ENCODE results near the gene PKNOX2.

Gene PKNOX2

DNA sequence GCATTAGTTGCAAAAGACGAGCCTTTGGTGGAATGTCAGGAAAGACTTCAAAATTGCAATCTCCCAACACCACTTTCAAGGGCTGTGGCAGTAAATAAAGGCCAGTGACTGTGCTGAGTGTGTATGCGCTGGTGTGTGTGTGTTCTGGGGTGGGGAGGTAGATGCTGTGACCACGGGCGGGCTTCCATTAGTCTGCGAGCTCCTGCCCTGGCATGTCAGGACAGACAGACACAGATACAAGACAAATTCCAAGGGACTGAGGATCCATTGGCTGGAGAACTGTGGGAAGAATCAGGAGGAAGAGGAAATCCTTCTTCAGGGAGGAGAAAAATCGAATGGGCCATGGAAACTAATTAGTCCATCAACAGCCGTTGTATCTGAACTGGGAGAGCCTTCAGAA is 248.0 kb downstream of the PKNOX2 start:
- DNase-seq (ENCODE audit: low read depth) = no peak

DNA sequence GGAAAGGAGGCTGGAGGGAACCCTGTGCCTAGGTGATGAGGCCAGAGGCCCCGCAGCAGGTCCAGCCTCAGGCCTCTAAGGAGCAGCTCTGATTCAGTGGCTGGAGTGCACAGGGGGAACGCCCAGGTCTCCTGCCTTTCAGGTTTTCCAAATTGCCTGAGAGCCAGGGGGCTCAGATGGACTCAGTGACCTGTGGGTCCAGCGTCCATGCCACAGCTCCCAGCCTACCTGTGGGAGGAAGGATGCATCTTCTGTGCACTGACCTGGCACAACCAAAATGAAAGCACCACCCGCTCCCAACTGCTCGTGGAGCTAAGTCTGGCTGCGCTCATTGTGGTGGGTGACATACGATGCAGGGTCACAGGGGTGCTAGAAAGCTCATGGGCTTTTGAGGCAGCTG is 248.7 kb downstream of the PKNOX2 start:
- DNase-seq (ENCODE audit: low read depth) = no peak

DNA sequence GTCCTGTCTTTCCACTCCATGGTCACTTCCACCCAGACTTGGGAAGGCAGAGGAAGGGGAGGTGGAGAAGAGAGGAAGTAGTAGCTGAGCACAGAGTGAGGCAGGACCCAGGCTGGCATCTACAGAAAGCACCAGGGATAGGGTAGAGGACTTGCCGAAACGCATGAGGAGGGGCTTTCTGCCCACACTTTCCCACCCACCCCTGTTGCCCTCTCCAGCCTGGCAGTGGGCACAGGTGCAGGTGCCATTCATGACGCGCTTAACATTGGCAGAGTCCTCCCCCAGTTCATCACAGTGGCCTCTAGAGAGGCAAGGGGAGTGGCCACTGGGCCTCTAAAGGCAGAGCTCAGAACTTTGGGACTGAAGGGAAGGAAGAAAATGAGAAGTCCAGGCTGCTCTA is 249.6 kb downstream of the PKNOX2 start:
- no peak for DNase-seq (ENCODE audit: low read depth)

DNA sequence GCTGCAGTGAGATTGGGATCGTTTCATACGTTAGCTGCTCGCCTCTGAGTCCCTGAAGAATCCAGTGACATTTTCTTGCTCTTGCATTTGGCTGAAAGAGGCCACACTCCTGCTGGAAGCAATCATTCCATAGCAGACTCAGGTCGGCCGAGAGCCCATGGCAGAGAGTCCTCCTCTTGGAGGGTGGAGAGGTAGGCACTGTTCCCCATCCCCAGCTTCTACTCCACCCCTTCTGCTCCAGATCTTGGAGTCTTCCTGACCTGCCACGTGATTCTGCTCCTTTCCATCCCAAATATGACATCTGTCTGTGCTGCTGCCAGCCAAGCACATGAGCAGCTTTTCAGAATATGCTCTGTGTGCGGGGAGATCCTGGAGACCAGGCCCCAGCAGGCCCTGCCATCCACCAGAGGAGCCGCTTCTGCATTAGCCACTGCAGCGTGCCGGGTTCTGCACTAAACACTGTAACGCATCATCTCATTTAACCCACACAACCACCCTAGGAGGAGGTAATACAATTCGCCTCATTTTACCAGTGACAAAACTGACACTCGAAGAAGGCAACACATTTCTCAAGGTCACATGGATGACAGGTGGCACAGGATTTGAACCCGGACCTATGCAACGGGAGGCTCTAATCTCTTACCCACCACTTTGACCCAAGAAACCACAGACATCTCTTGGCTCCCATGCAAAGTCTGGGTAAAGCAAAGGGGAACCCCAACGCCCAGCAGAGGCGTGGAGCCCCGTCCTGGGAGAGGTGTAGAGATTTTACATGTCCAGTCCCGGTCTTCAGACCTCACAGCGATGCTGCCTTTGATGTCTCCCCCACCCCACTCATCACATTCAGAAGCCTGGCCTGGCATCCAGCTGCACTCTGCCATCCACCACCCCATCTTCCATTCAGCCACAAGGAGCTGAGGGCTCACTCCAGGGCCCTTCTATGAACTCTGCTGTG is 252.7 kb downstream of the PKNOX2 start:
- DNase-seq (ENCODE audit: low read depth) = no peak

DNA sequence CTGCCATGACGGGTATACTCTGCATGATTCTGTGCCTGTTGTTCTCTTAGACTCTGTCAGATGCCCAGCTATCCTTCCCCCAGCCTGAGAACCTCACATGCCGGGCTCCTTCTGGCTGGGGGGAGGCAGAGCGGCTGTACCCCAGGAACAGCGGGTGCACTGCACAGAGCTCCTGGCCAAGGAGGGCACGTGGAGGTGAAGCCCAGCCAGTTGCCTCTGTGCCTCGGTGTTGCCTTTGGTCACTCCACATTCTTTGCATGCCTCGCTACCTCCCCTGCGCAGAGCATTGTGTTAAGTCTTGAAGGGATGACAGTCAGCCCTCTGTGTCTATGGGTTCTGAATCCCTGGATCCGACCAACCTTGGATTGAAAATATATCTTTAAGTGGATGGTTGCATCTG is 253.8 kb downstream of the PKNOX2 start:
- DNase-seq (ENCODE audit: low read depth) = no peak

DNA sequence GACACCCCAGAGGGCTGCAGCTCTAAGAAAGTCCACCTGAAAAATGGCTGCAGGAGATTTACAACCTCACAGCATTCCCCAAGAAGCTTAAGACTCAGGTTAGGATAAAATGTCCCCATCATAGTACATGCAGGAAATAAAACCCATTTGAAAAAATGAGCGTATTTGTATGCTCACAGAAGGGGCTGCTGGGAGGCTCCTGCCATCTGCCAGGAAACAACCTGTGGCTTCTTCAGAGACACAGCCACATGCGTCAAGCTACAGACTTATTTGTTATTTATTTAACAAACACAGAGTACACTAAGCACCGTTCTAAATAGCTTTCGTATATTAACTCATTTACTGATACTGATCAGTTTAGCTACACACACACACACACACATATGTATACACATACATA is 258.1 kb downstream of the PKNOX2 start:
- DNase-seq (ENCODE audit: low read depth) = no peak

DNA sequence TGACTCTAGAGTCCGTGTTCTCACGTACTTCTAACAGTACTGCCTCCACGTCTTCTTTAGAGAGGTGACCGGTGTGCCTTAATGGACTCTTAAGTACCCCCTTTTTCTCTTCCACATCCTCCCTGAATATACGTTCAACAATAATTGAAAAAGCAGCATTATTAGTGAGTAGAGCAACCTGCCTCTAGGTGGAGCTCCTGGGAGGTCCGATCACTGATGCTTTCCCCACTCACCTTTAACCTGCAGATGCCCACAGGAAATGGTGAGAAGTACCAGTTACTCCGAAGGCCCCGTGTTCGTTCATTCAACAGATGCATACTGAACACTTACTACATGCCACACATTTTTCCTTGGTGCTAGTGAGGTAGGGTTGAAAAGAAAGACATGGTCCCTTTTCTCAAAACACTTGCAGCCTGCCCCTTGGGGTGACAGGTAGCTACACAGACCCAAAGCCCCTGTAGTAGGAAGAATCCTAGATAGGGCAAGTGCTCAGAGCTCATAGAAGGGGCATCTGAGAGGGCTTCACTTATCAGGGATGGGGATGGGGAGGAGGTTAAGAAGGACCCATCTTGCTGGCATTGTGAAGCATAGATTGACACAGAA is 258.8 kb downstream of the PKNOX2 start:
- DNase-seq (ENCODE audit: low read depth) = no peak

DNA sequence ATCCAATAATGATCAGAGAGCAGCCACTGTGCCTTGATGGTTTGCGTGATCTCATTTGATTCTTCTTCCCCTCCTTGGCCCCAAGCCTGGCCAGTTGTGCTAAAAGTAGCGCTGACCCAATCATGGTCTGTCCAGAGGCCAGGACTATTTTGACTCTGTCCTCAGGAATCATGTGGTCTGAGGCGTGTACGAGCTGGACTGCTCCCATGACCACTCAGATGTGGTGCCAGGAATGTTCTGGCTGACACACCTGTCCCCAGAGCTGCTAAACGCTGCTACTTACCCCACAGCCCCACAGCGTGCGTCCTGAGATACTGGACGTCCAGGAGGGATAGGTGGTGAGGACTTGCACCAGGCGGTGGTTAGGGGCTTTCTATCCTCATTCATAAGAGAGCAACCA is 261.1 kb downstream of the PKNOX2 start:
- DNase-seq (ENCODE audit: low read depth) = peak; percentile 25

DNA sequence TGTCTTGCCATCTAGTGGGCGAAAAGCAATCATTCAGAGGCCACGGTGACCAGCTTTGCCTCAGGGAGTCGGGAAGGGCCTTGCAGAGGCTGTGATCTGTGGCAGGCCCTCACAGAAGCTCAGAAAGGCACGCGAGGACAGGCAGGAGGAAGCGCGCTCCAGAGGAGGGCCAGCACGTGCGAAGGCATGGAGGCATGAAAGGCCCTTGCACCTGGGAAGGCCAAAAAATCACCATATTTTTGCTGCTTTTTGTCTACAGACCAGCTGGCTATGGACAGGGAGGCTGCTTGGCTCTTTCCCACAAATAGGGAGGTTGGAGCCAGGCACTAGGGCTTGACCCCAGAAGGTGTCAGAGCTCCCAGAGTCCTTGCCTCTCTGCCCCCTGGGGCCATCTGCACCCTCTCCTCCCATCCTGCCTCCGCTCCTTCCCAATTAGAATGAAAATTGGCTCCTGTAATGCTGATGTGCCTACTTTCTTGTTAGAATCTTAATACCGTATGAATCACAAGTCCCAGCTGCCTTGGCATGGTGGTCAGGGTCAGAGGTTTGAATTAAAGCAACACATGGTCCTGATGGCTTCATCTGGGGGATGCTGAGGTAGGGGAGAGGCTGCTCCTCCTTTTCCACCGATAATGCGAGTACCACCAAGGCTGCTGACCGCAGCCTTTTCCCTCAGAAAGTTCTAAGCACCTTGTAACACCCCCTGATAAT is 262.4 kb downstream of the PKNOX2 start:
- DNase-seq (ENCODE audit: low read depth) = no peak

DNA sequence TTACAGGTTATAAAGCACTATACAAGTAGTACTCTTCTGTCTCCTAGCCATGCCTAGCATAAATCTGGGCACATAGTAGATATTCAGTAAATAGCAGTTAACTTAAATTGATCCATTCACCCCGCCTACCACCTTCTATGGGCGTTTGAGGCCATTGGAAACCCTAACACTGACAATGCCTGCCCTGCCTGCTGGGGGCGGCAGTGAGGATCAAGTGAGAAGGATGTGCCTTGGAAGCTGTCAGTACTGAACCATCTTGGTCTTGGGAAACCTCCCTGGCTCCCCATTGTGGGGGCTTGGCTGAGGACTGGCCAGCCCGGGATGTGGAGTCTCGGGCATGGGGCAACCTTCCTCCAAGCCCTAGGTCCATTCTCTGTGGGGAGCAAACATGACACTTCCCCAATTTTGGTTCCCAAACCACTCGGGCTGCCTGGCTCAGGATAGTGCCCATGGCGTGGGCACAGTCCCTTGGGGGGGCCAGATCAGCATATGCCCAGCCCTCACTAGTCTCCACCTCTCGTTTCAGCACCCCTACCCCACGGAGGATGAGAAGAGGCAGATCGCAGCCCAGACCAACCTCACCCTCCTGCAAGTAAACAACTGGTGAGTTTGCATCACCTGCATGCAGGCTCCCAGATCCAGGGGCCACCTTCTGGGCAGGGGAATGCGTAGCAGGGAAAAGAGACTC is 264.1 kb downstream of the PKNOX2 start:
- no peak for DNase-seq (ENCODE audit: low read depth)

DNA sequence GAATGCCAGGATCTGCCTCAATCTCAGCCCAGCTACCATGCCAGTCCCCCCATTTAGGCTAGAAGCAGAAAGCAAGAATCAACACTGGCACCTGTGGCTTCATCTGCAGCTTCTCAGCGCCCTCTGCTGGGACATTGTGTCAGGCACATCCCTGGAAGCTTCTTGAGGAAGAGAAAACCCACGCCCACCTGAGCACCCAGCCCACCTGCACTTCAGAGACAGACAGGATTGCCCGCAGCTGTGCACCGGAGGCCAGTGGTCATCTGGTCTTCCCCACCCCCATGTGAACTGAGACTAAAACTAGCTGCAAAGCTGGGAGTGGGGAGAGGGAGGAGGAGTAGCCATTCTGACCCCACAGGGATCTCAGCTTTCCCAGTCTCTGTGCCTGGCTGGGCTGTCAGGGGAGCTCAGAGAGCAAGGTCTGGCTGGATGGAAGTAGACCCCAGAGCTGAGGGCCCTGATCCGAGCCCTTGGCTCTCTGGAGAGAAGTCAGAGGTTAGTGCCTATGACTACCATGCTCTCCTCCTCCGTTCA is 264.7 kb downstream of the PKNOX2 start:
- DNase-seq (ENCODE audit: low read depth) = peak; percentile 26

DNA sequence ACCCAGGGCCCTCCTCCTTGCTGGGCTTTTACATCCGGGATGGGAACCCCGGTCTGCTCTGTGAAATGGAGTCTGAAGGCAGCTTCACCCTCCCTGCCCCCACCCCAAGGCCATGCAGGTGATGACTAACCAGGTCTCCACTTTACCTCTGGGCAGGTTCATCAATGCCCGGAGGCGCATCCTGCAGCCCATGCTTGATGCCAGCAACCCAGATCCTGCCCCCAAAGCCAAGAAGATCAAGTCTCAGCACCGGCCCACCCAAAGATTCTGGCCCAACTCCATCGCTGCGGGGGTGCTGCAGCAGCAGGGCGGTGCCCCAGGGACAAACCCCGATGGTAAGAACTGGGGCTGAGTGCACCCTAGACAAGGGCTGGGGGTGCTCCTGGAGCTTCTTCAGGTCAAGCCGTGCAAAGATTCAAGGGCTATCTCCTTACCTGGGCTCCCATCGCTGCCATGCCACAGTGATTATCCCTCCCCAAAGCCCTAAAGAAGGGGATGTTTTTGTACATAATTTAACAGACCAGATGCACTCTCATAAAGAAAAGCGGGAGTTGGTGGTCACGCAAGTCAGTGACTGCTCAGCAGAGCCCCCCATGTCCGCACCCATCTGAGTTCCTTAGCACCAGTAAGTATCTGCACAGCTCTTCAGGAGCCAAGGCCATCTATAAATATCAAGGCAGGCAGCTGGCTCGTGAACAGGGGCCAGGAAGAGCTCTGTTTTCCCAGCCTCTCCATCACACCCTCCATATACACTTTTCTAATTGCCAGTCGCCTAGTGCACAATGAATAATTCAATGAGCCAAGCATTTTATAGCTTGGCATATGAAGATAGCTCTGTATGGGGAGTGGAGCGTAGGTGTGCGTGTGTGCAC is 265.5 kb downstream of the PKNOX2 start:
- no peak for DNase-seq (ENCODE audit: low read depth)

DNA sequence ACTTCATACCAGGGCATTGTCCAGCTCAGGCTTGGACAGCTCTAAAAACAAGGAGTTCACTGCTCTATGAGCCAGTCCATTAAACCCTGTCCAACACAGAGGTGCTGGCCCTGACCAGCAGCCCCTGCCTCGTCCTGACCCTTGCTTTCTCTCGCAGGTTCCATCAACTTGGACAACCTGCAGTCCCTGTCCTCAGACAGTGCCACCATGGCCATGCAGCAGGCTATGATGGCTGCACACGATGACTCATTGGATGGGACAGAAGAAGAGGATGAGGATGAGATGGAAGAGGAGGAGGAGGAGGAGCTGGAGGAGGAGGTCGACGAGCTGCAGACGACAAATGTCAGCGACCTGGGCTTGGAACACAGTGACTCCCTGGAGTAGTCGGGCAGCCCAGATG is 266.5 kb downstream of the PKNOX2 start:
- no peak for DNase-seq (ENCODE audit: low read depth)

DNA sequence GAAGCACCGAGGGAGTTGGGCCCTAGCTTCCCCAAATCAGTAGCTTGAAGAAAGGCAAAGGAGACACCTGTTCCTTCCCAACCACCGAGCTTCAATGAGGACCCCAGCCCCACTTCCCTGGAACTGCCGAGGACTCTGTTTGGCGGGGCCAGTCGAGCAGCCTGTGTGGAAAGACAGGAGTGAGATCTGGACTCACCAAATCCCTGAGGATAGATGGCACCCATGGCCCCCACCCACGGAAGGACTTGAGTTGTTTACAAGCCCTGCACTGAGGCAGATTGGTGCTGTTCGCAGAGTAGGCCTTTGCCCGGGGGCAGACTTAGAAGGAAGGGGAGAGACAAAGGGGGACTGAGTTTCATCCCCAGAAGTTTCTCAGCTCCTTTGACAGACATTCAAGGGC is 266.9 kb downstream of the PKNOX2 start:
- no peak for DNase-seq (ENCODE audit: low read depth)

DNA sequence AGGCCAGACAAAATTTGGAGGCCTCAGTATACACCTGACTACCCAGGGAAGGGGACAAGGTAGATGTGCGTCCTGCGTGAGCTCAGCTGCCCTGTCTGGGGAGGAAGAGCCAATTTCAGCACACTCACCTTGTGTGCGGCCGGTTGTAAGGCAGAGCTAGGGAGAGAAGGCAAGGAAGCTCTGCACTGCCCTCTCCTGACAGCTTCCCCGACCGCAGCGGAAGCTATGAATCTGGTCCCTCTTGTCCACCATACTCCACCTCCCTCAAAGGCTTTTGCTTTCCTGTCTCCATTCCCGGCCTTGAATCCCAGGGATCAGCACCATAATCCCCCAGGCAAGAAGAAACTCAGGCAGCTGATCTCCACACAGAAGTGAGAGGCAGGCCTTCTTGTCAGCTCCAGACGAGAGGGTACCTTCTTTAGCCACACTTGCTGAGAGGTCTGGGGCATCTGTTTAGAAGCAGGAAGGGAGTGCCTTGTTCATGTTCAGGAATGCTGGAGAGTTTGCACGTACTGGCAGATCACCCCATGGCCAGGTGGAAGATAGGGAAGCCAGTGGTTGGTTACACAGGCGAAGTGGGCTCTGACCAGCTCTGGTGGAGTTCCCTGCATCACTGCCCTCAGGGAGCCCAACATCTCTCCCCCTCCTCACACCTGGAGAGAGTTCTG is 269.0 kb downstream of the PKNOX2 start:
- peak; percentile 31 for DNase-seq (ENCODE audit: low read depth)

DNA sequence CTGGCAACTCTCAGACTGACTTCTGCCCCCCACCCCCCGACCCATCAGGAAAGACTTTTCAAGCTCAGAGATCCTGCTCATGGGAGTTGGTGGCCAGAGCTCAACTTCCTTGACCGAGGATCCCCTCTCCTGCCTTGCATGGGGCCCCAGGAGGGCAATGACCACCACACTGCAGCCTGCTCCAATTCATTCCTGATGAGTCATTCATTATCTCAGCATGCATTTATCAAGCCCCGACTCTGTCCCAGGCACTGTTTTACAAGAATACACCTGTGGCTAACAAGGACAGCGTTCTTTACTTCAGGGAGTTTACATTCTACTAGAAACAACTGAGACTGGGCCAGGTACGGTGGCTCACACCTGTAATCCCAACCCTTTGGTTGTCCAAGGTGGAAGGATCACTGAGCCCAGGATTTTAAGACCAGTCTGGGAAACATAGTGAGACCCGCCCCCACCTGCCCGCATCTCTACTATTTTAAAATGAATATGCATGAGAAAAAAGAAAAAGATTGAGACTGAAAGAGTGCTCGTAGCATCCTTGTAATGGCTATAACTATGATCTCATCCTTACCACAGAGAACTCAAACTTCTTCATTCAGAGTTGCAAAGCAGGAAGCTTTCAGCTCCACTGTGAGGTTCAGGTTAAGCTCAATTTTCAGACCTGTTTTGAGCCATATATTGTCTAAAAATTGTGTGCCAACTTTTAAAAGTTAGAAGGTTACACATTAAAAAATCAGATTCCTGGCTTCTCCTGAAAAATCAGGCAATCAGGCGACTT is 271.1 kb downstream of the PKNOX2 start:
- no peak for DNase-seq (ENCODE audit: low read depth)

DNA sequence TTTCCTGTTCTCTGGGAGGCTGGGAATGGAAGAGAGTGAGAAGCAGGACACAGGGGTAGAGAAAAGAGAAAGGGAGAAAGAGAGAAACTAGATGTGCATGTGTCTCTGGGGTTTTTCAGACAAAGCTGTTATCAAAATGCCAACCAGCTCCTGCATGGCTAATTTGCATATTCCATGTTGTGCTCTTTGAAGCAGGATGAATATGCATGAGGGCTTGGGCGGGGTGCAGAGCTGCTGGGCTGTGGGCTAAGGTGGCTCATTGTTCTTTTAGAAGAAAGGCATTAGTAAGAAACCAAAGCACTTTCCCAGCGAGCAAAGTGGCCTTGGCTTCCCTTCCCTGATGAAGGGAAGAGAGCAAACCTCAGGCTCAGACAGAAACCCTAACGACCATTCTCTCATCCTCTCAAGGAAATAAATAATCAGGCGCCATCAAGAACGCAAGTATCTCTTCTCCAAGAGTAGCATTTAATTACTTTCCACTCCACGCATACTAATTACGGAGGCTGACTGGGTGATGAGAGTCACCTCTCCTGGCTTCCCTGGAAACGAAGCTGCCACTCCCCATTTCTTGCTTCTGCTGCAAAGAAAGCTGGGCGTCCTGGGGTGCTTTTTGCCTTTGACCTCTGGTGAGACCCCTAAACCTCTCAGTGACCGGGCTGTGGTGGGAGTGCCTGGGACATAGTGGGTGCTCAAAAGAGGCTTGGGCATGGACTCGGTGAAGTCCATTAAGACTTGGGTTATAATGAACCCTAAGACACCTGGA is 277.3 kb downstream of the PKNOX2 start:
- DNase-seq (ENCODE audit: low read depth) = no peak

DNA sequence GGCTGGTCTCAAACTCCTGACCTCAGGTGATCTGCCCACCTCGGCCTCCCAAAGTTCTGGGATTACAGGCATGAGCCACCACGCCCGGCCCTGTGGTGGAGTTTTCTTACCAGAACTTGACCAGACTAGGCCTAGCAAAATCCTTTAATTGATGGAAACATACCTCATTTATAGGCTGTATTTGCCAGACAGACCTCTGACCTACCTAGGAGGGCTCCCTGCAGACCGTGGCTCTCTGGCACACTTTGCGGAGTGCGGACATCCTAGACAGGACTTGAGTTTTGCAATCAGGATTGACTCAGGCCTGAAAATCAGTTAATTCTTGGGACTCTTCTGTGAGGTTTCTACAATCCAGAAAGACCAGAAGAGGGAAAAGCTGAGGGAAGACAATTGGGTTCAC is 278.4 kb downstream of the PKNOX2 start:
- DNase-seq (ENCODE audit: low read depth) = no peak

DNA sequence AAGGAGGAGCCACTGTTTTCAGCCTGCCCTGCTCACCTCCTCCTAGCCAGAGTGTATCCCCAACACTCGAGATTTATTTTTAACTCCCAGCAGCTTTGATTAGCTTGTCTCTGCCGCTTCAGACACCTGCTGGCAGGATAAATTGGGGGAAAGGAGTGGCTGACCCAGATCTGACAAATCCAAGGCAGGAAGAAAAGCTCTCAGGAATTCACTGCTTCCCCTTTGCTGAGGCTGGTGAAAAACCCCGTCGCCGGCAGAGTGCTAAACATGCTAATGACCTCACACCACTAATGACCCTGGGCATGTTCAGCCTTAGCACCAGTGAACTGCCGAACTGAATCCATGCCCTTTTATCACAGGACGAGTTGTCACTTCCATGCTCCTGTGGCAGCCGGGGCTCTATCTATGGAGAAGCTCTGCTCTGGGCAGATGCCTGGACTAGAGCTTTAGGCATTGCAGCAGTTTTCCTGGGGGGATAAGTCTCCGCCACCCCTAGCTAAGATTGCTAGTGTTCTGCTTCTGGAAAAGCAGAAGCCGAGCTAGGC is 279.3 kb downstream of the PKNOX2 start:
- DNase-seq (ENCODE audit: low read depth) = no peak

All from stromal cell of bone marrow (primary cell).